Stomach (tissue), 4 donors: ENCODE results near the gene EOLA1.

Experiments used
- POLR2A ChIP-seq, 4 donors: fragments of 450-650 bp; IDR thresholded peaks; one replicate each; pipeline ENCODE4 v1.6.1; 2016; ENCODE audit warnings: antibody characterized with exemption in 4 of 4, control low read depth in 2 of 4, mild to moderate bottlenecking in 1 of 4, moderate library complexity in 1 of 4
- TF ChIP-seq, protein P1 (sequence below), 7 experiments: fragments of 450-650 bp in 4 of 7; fragments of 200-600 bp in 3 of 7; sonication (generic) in 3 of 7; IDR thresholded peaks; one replicate each; pipeline ENCODE4 v1.5.1; 2016 to 2019; ENCODE audit warnings: antibody characterized with exemption in 7 of 7, control low read depth in 2 of 7, mild to moderate bottlenecking in 1 of 7

DNA sequence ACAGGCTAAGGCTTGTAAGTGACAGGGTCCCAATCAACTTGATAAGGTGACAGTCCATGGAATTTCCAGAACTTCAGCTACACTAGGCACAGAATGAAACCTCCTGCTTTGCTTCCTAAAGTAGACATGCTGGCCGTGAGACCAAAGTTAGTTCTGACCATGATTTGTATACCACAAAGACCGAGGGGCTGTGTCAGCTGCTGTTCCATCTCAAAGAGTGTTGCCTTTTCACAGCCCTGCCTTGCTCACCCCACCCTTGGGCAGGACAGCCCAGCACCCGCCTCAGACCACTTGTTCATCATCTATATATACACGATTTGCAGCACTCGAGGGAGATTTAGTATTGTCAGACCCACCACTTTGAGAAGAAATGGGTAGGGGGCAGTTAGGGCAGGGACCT, 41.0 kb upstream of the EOLA1 start:
- no peak for TF ChIP-seq POLR2A (IDR thresholded peaks at IDR 0.05)
- TF ChIP-seq, protein P1, sequence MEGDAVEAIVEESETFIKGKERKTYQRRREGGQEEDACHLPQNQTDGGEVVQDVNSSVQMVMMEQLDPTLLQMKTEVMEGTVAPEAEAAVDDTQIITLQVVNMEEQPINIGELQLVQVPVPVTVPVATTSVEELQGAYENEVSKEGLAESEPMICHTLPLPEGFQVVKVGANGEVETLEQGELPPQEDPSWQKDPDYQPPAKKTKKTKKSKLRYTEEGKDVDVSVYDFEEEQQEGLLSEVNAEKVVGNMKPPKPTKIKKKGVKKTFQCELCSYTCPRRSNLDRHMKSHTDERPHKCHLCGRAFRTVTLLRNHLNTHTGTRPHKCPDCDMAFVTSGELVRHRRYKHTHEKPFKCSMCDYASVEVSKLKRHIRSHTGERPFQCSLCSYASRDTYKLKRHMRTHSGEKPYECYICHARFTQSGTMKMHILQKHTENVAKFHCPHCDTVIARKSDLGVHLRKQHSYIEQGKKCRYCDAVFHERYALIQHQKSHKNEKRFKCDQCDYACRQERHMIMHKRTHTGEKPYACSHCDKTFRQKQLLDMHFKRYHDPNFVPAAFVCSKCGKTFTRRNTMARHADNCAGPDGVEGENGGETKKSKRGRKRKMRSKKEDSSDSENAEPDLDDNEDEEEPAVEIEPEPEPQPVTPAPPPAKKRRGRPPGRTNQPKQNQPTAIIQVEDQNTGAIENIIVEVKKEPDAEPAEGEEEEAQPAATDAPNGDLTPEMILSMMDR (IDR thresholded peaks at IDR 0.05): no peak
